ENCODE data around the gene AUH. TPM values are rescaled to one million over a fixed set of nuclear protein-coding genes. Genes with fewer than 3 reads are reported as not detected.

AUH gene
- total and polyA plus RNA-seq, 10 of the 15 experiments (the other 5 are each of a cell fraction or from before 2014, with no cell fraction given), result 1.7 to 7.3 (median 4.6) TPM

DNA sequence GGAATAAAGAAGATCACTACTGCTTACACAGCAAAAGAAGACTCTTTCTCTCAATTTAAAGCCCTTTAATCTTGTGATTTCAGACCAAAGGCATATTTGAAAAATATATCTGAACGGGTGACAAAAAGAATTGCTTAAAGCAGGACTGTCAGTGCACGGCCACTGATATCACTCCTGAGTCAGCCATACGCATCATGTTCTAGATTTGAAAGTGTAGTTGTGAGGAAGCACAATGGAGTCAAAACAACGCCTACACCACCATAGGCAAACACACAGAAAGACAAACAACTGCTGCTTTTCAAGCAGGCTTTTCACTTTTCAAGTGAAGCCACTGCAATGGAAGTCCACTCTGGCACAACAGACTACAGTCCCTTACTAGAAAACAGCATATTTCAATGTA, 141.7 kb downstream of the AUH start:
- no TSS peak for BruUV-seq (replicated peaks)
- in situ Hi-C loops (cut with MboI), result no loop called here
- POLR2A ChIA-PET, result no interaction called here

More for the DNA sequence above, 141.7 kb downstream of the AUH start:
- Histone ChIP-seq H2AFZ (ENCODE audit: control insufficient read depth, low read depth, low read length) (no peak overlapping the region), H3K4me2 (ENCODE audit: control insufficient read depth, insufficient read depth) (no peak overlapping the region), H4K20me1 (ENCODE audit: control insufficient read depth, insufficient read depth) (no peaks in the 10 kb centered on the region), H3K9me3 (replicated peaks; ENCODE audit: control insufficient read depth, insufficient read depth, low read length) (no peaks in the 10 kb centered on the region), H3K27me3 (replicated peaks in 1 of 2; ENCODE audit: control insufficient read depth in 2 of 2, insufficient read depth in 2 of 2, low read length in 1 of 2) (no peaks in the 10 kb centered on the region), H3K9ac (ENCODE audit: control insufficient read depth, insufficient read depth, low read length) (no peak overlapping the region), H3K27ac (ENCODE audit: control insufficient read depth, insufficient read depth) (no peak overlapping the region), H3K4me1 (ENCODE audit: control insufficient read depth, insufficient read depth, low read length) (no peaks in the 10 kb centered on the region), H3K79me2 (ENCODE audit: control insufficient read depth, insufficient read depth, low read length) (no peaks in the 10 kb centered on the region), H3K36me3 (ENCODE audit: control insufficient read depth in 2 of 2, insufficient read depth in 2 of 2, low read length in 1 of 2) (no peaks in the 10 kb centered on the region), H3K4me3 (no peak overlapping the region)
- WGBS (ENCODE audit: insufficient coverage, insufficient replicate concordance, low lambda C conversion rate, missing lambda C conversion rate), result 92% methylated on average over 4 of the region's 4 CpGs
- TF ChIP-seq YY1 (IDR thresholded peaks at IDR 0.05; ENCODE audit: low read depth, low read length) (no peak), REST (IDR thresholded peaks at IDR 0.05; ENCODE audit: low read depth, low read length) (no peak), TBL1XR1 (IDR thresholded peaks at IDR 0.05; ENCODE audit: low read depth, low read length) (no peak), MXI1 (IDR thresholded peaks at IDR 0.05; ENCODE audit: low read depth, low read length) (no peak), RELA (IDR thresholded peaks at IDR 0.05; ENCODE audit: borderline replicate concordance, partially characterized antibody) (no peak), MTA3 (IDR thresholded peaks at IDR 0.05; ENCODE audit: borderline replicate concordance, low read length) (no peak), POU2F2 (IDR thresholded peaks at IDR 0.05; ENCODE audit: borderline replicate concordance, low read depth, low read length) (no peak), RAD21 (IDR thresholded peaks at IDR 0.05; ENCODE audit: insufficient read depth, low read depth, low read length) (no peak), GABPA (IDR thresholded peaks at IDR 0.05; ENCODE audit: low read depth) (no peak), ZNF217 (IDR thresholded peaks at IDR 0.05) (no peak), SIN3A (IDR thresholded peaks at IDR 0.05; ENCODE audit: low read depth, low read length) (no peak)
- TF ChIP-seq, protein P1, sequence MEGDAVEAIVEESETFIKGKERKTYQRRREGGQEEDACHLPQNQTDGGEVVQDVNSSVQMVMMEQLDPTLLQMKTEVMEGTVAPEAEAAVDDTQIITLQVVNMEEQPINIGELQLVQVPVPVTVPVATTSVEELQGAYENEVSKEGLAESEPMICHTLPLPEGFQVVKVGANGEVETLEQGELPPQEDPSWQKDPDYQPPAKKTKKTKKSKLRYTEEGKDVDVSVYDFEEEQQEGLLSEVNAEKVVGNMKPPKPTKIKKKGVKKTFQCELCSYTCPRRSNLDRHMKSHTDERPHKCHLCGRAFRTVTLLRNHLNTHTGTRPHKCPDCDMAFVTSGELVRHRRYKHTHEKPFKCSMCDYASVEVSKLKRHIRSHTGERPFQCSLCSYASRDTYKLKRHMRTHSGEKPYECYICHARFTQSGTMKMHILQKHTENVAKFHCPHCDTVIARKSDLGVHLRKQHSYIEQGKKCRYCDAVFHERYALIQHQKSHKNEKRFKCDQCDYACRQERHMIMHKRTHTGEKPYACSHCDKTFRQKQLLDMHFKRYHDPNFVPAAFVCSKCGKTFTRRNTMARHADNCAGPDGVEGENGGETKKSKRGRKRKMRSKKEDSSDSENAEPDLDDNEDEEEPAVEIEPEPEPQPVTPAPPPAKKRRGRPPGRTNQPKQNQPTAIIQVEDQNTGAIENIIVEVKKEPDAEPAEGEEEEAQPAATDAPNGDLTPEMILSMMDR (IDR thresholded peaks at IDR 0.05 in 2 of 3, conservative IDR thresholded peaks at IDR 0.05 in 1 of 3; ENCODE audit: control insufficient read depth in 2 of 3, extremely low read depth in 1 of 3, insufficient read depth in 1 of 3, low read depth in 3 of 3, low read length in 3 of 3), result no peak
- DNase-seq (ENCODE audit: low read depth, low spot score) (no peak), ATAC-seq (no peak), FAIRE-seq (no peak)
- ChIA-PET SMC1A (ENCODE audit: uncharacterized antibody, unreplicated experiment) (no interaction called here), CTCF (no interaction called here), RAD21 (ENCODE audit: unreplicated experiment) (no interaction called here)
- intact Hi-C loops (cut with micrococcal nuclease; ENCODE audit: unreplicated experiment), result no loop called here
